D341Med (cell line): ENCODE measurements around the gene RCC2.

Source experiments
- DNase-seq: peaks from one replicate; pipeline ENCODE4 v3.0.0; 2012; ENCODE audit warnings: low spot score

The RCC2 gene

GRCh38 chr1:17372955-17373354 is 66.5 kb downstream of the RCC2 start:
- no peak for DNase-seq

- DNase-seq = no peak
These were observed 67.6 kb downstream of the RCC2 start, which contains the start of gene PADI6 for GRCh38 chr1:17371896-17372295. Gene PADI6 (plus strand): TSS chr1:17372196. CDS start chr1:17372246, 50 bp downstream.

- DNase-seq = no peak
These were observed 68.9 kb downstream of the RCC2 start for GRCh38 chr1:17370618-17371017.

GRCh38 chr1:17369466-17369865 is 70.0 kb downstream of the RCC2 start:
- DNase-seq = no peak

GRCh38 chr1:17365293-17365692 is 74.2 kb downstream of the RCC2 start:
- DNase-seq = no peak

- DNase-seq = no peak
These were observed 75.7 kb downstream of the RCC2 start for GRCh38 chr1:17363771-17364170.

- no peak for DNase-seq
These were observed 76.1 kb downstream of the RCC2 start for GRCh38 chr1:17363351-17363750.

GRCh38 chr1:17361687-17362086 is 77.8 kb downstream of the RCC2 start:
- no peak for DNase-seq

GRCh38 chr1:17360272-17360956 is 79.1 kb downstream of the RCC2 start:
- DNase-seq = no peak

- DNase-seq = no peak
These were observed 79.7 kb downstream of the RCC2 start for GRCh38 chr1:17359808-17360207.

GRCh38 chr1:17359031-17359430 is 80.4 kb downstream of the RCC2 start:
- no peak for DNase-seq

- DNase-seq = no peak
These were observed 80.9 kb downstream of the RCC2 start for GRCh38 chr1:17358557-17358956.
